HEK293 (cell line): ENCODE results near the gene VWCE.

ENCODE experiments used
- CTCF ChIA-PET: fragments of 350-600 bp; formaldehyde crosslinking; extraction: SDS; loops from one replicate; lab custom pipeline; 2021; ENCODE audit warnings: antibody characterized with exemption; lab: Yijun Ruan, JAX
- POLR2A ChIA-PET: fragments of 300-600 bp; formaldehyde crosslinking; extraction: SDS; loops from one replicate; lab custom pipeline; 2020; ENCODE audit warnings: antibody characterized with exemption, inconsistent platforms; lab: Yijun Ruan, JAX
- H3K27ac ChIP-seq: fragments of 200-500 bp; sonication (Bioruptor generic); 2 replicates; pipeline ENCODE4 v1.5.1; 2014; ENCODE audit warnings: low read depth, low read length, control low read depth, inconsistent platforms; ENCODE audit errors: extremely low read depth
- H3K36me3 ChIP-seq, 2 experiments: fragments of 200-500 bp in 1 of 2; sonication (Bioruptor generic) in 1 of 2; 1 replicate in 1 of 2; 2 replicates in 1 of 2; pipeline ENCODE4 v1.5.1; 2014 to 2017; ENCODE audit warnings: inconsistent platforms in 2 of 2, low read length in 2 of 2; ENCODE audit not compliant: control insufficient read depth in 2 of 2, insufficient read depth in 1 of 2
- H3K4me1 ChIP-seq: fragments of 200-500 bp; sonication (Bioruptor generic); 2 replicates; pipeline ENCODE4 v1.5.1; 2014; ENCODE audit warnings: mild to moderate bottlenecking, low read length, inconsistent platforms; ENCODE audit not compliant: control insufficient read depth, insufficient read depth
- H3K4me3 ChIP-seq: 2 replicates; pipeline ENCODE4 v1.5.1; 2011; ENCODE audit warnings: low read depth, mild to moderate bottlenecking, control low read depth, low read length, moderate library complexity
- H3K9me3 ChIP-seq: fragments of 200-500 bp; sonication (Bioruptor generic); 2 replicates; pipeline ENCODE4 v1.5.1; 2014; ENCODE audit warnings: low read depth, low read length, inconsistent platforms; ENCODE audit not compliant: control insufficient read depth, insufficient read depth
- AEBP2 ChIP-seq: fragments of 450-650 bp; formaldehyde crosslinking; IDR thresholded peaks from 2 replicates; pipeline ENCODE4 v1.5.1; 2016; ENCODE audit warnings: missing biosample characterization, missing genetic modification characterization, borderline replicate concordance
- KLF1 ChIP-seq: fragments of 450-650 bp; formaldehyde crosslinking; IDR thresholded peaks from 2 replicates; pipeline ENCODE4 v1.5.1; 2016; ENCODE audit warnings: missing biosample characterization, missing genetic modification characterization
- OSR2 ChIP-seq: fragments of 450-650 bp; formaldehyde crosslinking; IDR thresholded peaks from 2 replicates; pipeline ENCODE4 v1.5.1; 2016; ENCODE audit warnings: missing biosample characterization, missing genetic modification characterization
- PATZ1 ChIP-seq: fragments of 450-650 bp; formaldehyde crosslinking; IDR thresholded peaks from 2 replicates; pipeline ENCODE4 v1.5.1; 2016; ENCODE audit warnings: missing biosample characterization, missing genetic modification characterization
- PRDM2 ChIP-seq: fragments of 450-650 bp; formaldehyde crosslinking; IDR thresholded peaks from 2 replicates; pipeline ENCODE4 v1.5.1; 2016; ENCODE audit warnings: missing biosample characterization, missing genetic modification characterization, borderline replicate concordance
- SP2 ChIP-seq: fragments of 450-650 bp; formaldehyde crosslinking; IDR thresholded peaks from 2 replicates; pipeline ENCODE4 v1.5.1; 2016; ENCODE audit warnings: missing biosample characterization, missing genetic modification characterization
- SP3 ChIP-seq: fragments of 450-650 bp; formaldehyde crosslinking; IDR thresholded peaks from 2 replicates; pipeline ENCODE4 v1.5.1; 2016; ENCODE audit warnings: missing biosample characterization, missing genetic modification characterization
- YY2 ChIP-seq: fragments of 450-650 bp; formaldehyde crosslinking; IDR thresholded peaks from 2 replicates; pipeline ENCODE4 v1.5.1; 2016; ENCODE audit warnings: missing biosample characterization, missing genetic modification characterization
- ZFP3 ChIP-seq: fragments of 450-650 bp; formaldehyde crosslinking; IDR thresholded peaks from 2 replicates; pipeline ENCODE4 v1.5.1; 2016; ENCODE audit warnings: low read depth, missing biosample characterization, missing genetic modification characterization
- ZNF157 ChIP-seq: fragments of 450-650 bp; formaldehyde crosslinking; IDR thresholded peaks from 2 replicates; pipeline ENCODE4 v1.5.1; 2016; ENCODE audit warnings: missing biosample characterization, missing genetic modification characterization
- ZNF223 ChIP-seq: fragments of 450-650 bp; formaldehyde crosslinking; IDR thresholded peaks from 2 replicates; pipeline ENCODE4 v1.5.1; 2016; ENCODE audit warnings: missing biosample characterization, missing genetic modification characterization
- ZNF426 ChIP-seq: fragments of 450-650 bp; formaldehyde crosslinking; IDR thresholded peaks from 2 replicates; pipeline ENCODE4 v1.5.1; 2017; ENCODE audit warnings: missing biosample characterization, missing genetic modification characterization, mild to moderate bottlenecking, inconsistent platforms, moderate library complexity
- ZNF488 ChIP-seq: fragments of 450-650 bp; formaldehyde crosslinking; IDR thresholded peaks from 2 replicates; pipeline ENCODE4 v1.5.1; 2016; ENCODE audit warnings: missing biosample characterization, missing genetic modification characterization
- ZNF510 ChIP-seq: fragments of 450-650 bp; formaldehyde crosslinking; IDR thresholded peaks from 2 replicates; pipeline ENCODE4 v1.5.1; 2018; ENCODE audit warnings: mild to moderate bottlenecking, missing genetic modification characterization, missing biosample characterization; ENCODE audit not compliant: insufficient replicate concordance
- ZNF560 ChIP-seq: fragments of 450-650 bp; formaldehyde crosslinking; IDR thresholded peaks from 2 replicates; pipeline ENCODE4 v1.5.1; 2017; ENCODE audit warnings: missing biosample characterization, missing genetic modification characterization, borderline replicate concordance
- ZNF645 ChIP-seq: fragments of 450-650 bp; formaldehyde crosslinking; IDR thresholded peaks from 2 replicates; pipeline ENCODE4; 2016; ENCODE audit warnings: missing biosample characterization, missing genetic modification characterization
- ZNF660 ChIP-seq: fragments of 450-650 bp; IDR thresholded peaks from 2 replicates; pipeline ENCODE4 v1.5.1; 2018; ENCODE audit warnings: missing biosample characterization, mild to moderate bottlenecking, missing genetic modification characterization
- ZNF837 ChIP-seq: fragments of 450-650 bp; formaldehyde crosslinking; IDR thresholded peaks from 2 replicates; pipeline ENCODE4 v1.5.1; 2016; ENCODE audit warnings: missing biosample characterization, missing genetic modification characterization
- ZNF843 ChIP-seq: fragments of 450-650 bp; formaldehyde crosslinking; IDR thresholded peaks from 2 replicates; pipeline ENCODE4 v1.5.1; 2016; ENCODE audit warnings: missing biosample characterization, missing genetic modification characterization

Gene VWCE

GRCh38 chr11:61329871-61330270, 34.8 kb upstream of the VWCE start:
- ChIA-PET CTCF (interaction anchor here (0.6 kb wide), 1 partner anchor 55 kb away, joined by 3 read pairs; no protein-coding TSS in a partner anchor), POLR2A (interaction anchor here (1.1 kb wide), 1 partner anchor 32 kb away, joined by 4 read pairs; the partner anchor contains the start of genes CYB561A3 and TMEM138)
- H3K9me3 ChIP-seq: no peaks in the 10 kb centered on the region
- no peaks in the 10 kb centered on the region for H3K4me1 ChIP-seq
- H3K4me3 ChIP-seq: no peak overlapping the region
- peaks cover 6 to 62% of the 10 kb centered on the region in 2 experiments; a peak in 2 of 3 replicates for H3K36me3 ChIP-seq
- H3K27ac ChIP-seq: no peak overlapping the region
- TF ChIP-seq ZNF837 (no peak), ZNF223 (no peak), OSR2 (tag by site-specific recombination) (no peak), ZFP3 (tag by site-specific recombination) (no peak), ZNF843 (tag by site-specific recombination) (no peak), ZNF426 (no peak), PATZ1 (tag by site-specific recombination) (no peak), ZNF157 (no peak), ZNF488 (no peak), KLF1 (tag by site-specific recombination) (no peak), ZNF510 (tag by site-specific recombination) (no peak), PRDM2 (no peak), SP3 (tag by site-specific recombination) (no peak), ZNF660 (tag by site-specific recombination) (no peak), ZNF645 (no peak), YY2 (no peak), AEBP2 (no peak), SP2 (no peak), ZNF560 (tag by site-specific recombination) (no peak)
